Fibroblast of upper back skin (primary cell): ENCODE results near the gene CARD9.
"Not testable (repeated sequence)": the region's sequence is repeated elsewhere in the genome, so short reads cannot be mapped to it uniquely, and the experiment has no call there.

Source experiments
- DNase-seq: peaks from one replicate; pipeline ENCODE4 v3.0.0-alpha.2; 2013

The CARD9 gene

GRCh38 chr9:136363106-136363948 lies 10.1 kb downstream of the CARD9 start, which contains the start of gene DNLZ:
Gene DNLZ, minus strand, starts transcription at chr9:136363744. Its CDS starts 30 bp downstream, at chr9:136363714.
- DNase-seq, result peak; percentile 95

- DNase-seq, result no peak
Observed at GRCh38 chr9:136362450-136362784, 11.1 kb downstream of the CARD9 start.

GRCh38 chr9:136361754-136362449 lies 11.6 kb downstream of the CARD9 start:
- DNase-seq, result no peak

- DNase-seq, result no peak
Observed at GRCh38 chr9:136361047-136361753, 12.3 kb downstream of the CARD9 start.

GRCh38 chr9:136359774-136360718 lies 13.4 kb downstream of the CARD9 start:
- no peak for DNase-seq

- DNase-seq, result no peak
Observed at GRCh38 chr9:136358888-136359287, 14.6 kb downstream of the CARD9 start.

- DNase-seq, result no peak
Observed at GRCh38 chr9:136358016-136358415, 15.5 kb downstream of the CARD9 start.

GRCh38 chr9:136357202-136357725 lies 16.2 kb downstream of the CARD9 start:
- DNase-seq, result no peak

GRCh38 chr9:136355616-136356557 lies 17.6 kb downstream of the CARD9 start:
- no peak for DNase-seq

GRCh38 chr9:136354592-136355085 lies 18.8 kb downstream of the CARD9 start:
- peak; percentile 23 for DNase-seq

GRCh38 chr9:136353757-136354488 lies 19.5 kb downstream of the CARD9 start:
- no peak for DNase-seq

GRCh38 chr9:136353088-136353487 lies 20.4 kb downstream of the CARD9 start:
- no peak for DNase-seq

- no peak for DNase-seq
Observed at GRCh38 chr9:136352682-136353081, 20.8 kb downstream of the CARD9 start.

GRCh38 chr9:136351868-136352267 lies 21.6 kb downstream of the CARD9 start:
- DNase-seq, result not testable (repeated sequence)

GRCh38 chr9:136351252-136351800 lies 22.1 kb downstream of the CARD9 start:
- no peak for DNase-seq

GRCh38 chr9:136349546-136349945 lies 23.9 kb downstream of the CARD9 start:
- DNase-seq, result no peak

GRCh38 chr9:136348691-136349090 lies 24.8 kb downstream of the CARD9 start:
- DNase-seq, result no peak

GRCh38 chr9:136347472-136348256 lies 25.8 kb downstream of the CARD9 start:
- DNase-seq, result no peak

GRCh38 chr9:136346927-136347465 lies 26.5 kb downstream of the CARD9 start:
- DNase-seq, result no peak
